GM19467 (cell line): ENCODE data around the gene CCSER2.
"Not testable (repeated sequence)": the region's sequence is repeated elsewhere in the genome, so short reads cannot be mapped to it uniquely, and the experiment has no call there.

ENCODE experiments used
- ATAC-seq: cut with Tn5 transposase; IDR thresholded peaks from one replicate; pipeline ENCODE4 v1.9.1; 2021; ENCODE audit warnings: mild to moderate bottlenecking, moderate library complexity; ENCODE audit not compliant: unreplicated experiment

CCSER2 gene

GRCh38 chr10:84312816-84313215 lies 15.6 kb upstream of the CCSER2 start:
- no peak for ATAC-seq

- ATAC-seq: no peak
These were observed 14.1 kb upstream of the CCSER2 start for GRCh38 chr10:84314275-84314674.

GRCh38 chr10:84317174-84317573 lies 11.2 kb upstream of the CCSER2 start:
- ATAC-seq: no peak

- ATAC-seq: no peak
These were observed 6.5 kb upstream of the CCSER2 start for GRCh38 chr10:84321902-84322301.

- ATAC-seq: not testable (repeated sequence)
These were observed 4.8 kb upstream of the CCSER2 start for GRCh38 chr10:84323566-84323965.

- ATAC-seq: not testable (repeated sequence)
These were observed 1.4 kb upstream of the CCSER2 start for GRCh38 chr10:84326995-84327394.

- ATAC-seq: peak; percentile 9
These were observed 815 bp downstream of the CCSER2 start for GRCh38 chr10:84329196-84329611.

- peak; percentile 60 for ATAC-seq
These were observed 1.7 kb downstream of the CCSER2 start for GRCh38 chr10:84329986-84330651.

GRCh38 chr10:84331091-84331490 lies 2.7 kb downstream of the CCSER2 start:
- no peak for ATAC-seq

GRCh38 chr10:84333864-84334451 lies 5.6 kb downstream of the CCSER2 start:
- ATAC-seq: peak; percentile 36

- no peak for ATAC-seq
These were observed 6.4 kb downstream of the CCSER2 start for GRCh38 chr10:84334811-84335210.

- ATAC-seq: no peak
These were observed 7.1 kb downstream of the CCSER2 start for GRCh38 chr10:84335516-84335915.

GRCh38 chr10:84336406-84337090 lies 8.2 kb downstream of the CCSER2 start:
- ATAC-seq: no peak

- no peak for ATAC-seq
These were observed 8.8 kb downstream of the CCSER2 start for GRCh38 chr10:84337199-84337598.

GRCh38 chr10:84339025-84339424 lies 10.6 kb downstream of the CCSER2 start:
- ATAC-seq: no peak

- ATAC-seq: no peak
These were observed 11.8 kb downstream of the CCSER2 start for GRCh38 chr10:84340187-84340586.

GRCh38 chr10:84340632-84341537 lies 12.5 kb downstream of the CCSER2 start:
- no peak for ATAC-seq

- no peak for ATAC-seq
These were observed 13.1 kb downstream of the CCSER2 start for GRCh38 chr10:84341538-84341856.

- ATAC-seq: no peak
These were observed 13.6 kb downstream of the CCSER2 start for GRCh38 chr10:84341983-84342382.

GRCh38 chr10:84342584-84342983 lies 14.2 kb downstream of the CCSER2 start:
- no peak for ATAC-seq

- ATAC-seq: no peak
These were observed 15.4 kb downstream of the CCSER2 start for GRCh38 chr10:84343831-84344230.
